ENCODE data around the gene REXO5.
"Not testable (repeated sequence)": the region's sequence is repeated elsewhere in the genome, so short reads cannot be mapped to it uniquely, and the experiment has no call there.

The REXO5 gene

GRCh38 chr16:20781697-20782096 is 24.6 kb upstream of the REXO5 start:
- H3K4me1 Mint-ChIP-seq = no peaks in the 10 kb centered on the region
- H3K27me3 Mint-ChIP-seq = no peaks in the 10 kb centered on the region
- ATAC-seq (replicated peaks) (no peak), DNase-seq (no peak)
- H3K4me3 Mint-ChIP-seq = no peak overlapping the region
- no peak overlapping the region for H3K27ac Mint-ChIP-seq
- no peaks in the 10 kb centered on the region for H3K36me3 Mint-ChIP-seq
- no peaks in the 10 kb centered on the region for H3K9me3 Mint-ChIP-seq

DNA sequence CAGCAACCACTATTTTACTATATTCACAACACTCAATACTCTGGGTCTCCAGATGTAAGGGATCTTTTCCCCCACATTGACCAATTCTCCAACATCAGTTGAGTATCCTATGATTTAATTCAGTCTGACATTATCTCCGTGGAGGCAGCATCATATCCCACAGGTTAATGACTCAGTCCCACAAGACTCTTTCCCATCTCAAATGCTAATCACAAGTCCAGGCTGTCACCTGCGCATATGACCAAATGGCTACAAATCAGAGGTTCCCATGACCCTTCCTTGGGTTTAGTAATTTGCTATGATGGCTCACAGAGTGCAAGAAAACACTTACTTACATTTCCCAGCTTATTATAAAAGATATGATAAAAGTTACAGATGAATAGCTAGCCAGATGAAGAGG is 23.9 kb upstream of the REXO5 start:
- DNase-seq = no peak
- Mint-ChIP-seq H3K36me3 (no peaks in the 10 kb centered on the region), H3K9me3 (no peaks in the 10 kb centered on the region), H3K4me3 (no peak overlapping the region), H3K4me1 (no peaks in the 10 kb centered on the region), H3K27ac (no peak overlapping the region), H3K27me3 (no peaks in the 10 kb centered on the region)
- ATAC-seq (replicated peaks) = no peak

DNA sequence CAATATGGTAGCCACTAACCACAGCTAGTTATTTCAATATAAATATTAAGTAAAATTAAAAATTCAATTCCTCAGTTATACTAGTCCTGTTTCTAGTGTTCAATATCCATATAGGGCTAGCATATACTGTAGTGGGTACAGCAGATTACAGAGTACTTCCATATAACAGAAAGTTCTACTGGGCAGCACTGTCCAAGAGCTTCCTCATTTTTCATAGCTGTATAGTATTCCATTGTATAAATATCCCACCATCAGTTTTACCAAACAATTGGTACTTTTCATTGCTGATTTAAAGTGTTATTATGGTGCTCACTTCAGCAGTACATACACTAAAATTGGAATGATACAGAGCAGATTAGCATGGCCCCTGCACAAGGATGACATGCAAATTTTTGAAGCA is 22.1 kb upstream of the REXO5 start:
- Mint-ChIP-seq H3K9me3 (no peaks in the 10 kb centered on the region), H3K27ac (no peak overlapping the region), H3K4me3 (no peak overlapping the region), H3K4me1 (no peaks in the 10 kb centered on the region), H3K36me3 (no peaks in the 10 kb centered on the region), H3K27me3 (no peaks in the 10 kb centered on the region)
- ATAC-seq (replicated peaks) = no peak
- no peak for DNase-seq

DNA sequence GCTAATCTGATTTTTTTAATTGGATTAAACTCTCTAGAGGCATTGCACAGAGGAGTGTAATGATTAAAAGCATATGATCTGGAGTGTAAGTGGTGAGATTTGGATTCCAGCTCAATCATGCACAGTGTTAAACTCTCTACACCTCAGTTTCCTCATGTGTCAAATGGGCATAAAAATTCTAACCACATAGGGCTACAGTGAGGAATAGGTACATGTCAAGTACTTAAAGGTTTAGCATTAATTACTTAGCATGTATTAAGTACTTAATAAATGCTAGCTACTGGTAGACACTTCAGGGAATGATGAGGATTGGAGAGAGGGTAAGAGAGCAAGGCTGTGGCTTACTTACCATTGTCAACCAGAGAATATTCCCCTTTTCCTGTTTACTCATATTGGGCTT is 17.2 kb upstream of the REXO5 start:
- DNase-seq (no peak), ATAC-seq (replicated peaks) (no peak)
- H3K27me3 Mint-ChIP-seq = no peaks in the 10 kb centered on the region
- no peaks in the 10 kb centered on the region for H3K4me1 Mint-ChIP-seq
- H3K36me3 Mint-ChIP-seq = no peaks in the 10 kb centered on the region
- H3K9me3 Mint-ChIP-seq = no peaks in the 10 kb centered on the region
- no peak overlapping the region for H3K27ac Mint-ChIP-seq
- H3K4me3 Mint-ChIP-seq = no peak overlapping the region

- DNase-seq (no peak), ATAC-seq (replicated peaks) (no peak)
- H3K4me3 Mint-ChIP-seq = no peak overlapping the region
- no peaks in the 10 kb centered on the region for H3K27me3 Mint-ChIP-seq
- no peaks in the 10 kb centered on the region for H3K4me1 Mint-ChIP-seq
- no peak overlapping the region for H3K27ac Mint-ChIP-seq
- no peaks in the 10 kb centered on the region for H3K9me3 Mint-ChIP-seq
- peaks cover 0 to 2% of the 10 kb centered on the region in 2 donors for H3K36me3 Mint-ChIP-seq
These were observed 14.3 kb upstream of the REXO5 start for GRCh38 chr16:20791923-20792612.

- DNase-seq (no peak), ATAC-seq (replicated peaks) (no peak)
- no peak overlapping the region for H3K4me3 Mint-ChIP-seq
- H3K4me1 Mint-ChIP-seq = no peaks in the 10 kb centered on the region
- no peaks in the 10 kb centered on the region for H3K27me3 Mint-ChIP-seq
- H3K36me3 Mint-ChIP-seq = peaks cover 2 to 3% of the 10 kb centered on the region in 2 donors
- H3K9me3 Mint-ChIP-seq = no peaks in the 10 kb centered on the region
- no peak overlapping the region for H3K27ac Mint-ChIP-seq
These were observed 8.0 kb upstream of the REXO5 start for GRCh38 chr16:20798364-20798763.

DNA sequence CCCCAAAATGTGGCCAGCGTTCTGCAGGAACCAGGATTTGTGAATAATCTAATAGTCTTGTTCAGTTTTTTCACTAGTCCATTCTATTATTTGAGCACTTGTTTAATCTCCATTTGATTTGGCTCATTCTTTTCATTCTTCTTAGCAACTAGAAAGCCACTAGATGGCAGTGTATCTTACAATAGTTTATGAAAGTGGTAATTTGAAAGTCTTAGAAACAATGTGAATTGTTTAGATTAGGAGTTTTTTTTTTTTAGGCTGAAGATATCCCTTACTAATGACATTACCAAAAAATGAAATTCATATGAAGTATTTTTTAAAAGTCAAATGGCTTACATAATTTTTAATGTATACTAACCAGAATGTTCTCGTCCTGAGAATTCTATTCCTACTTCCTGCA is 6.7 kb upstream of the REXO5 start:
- no peaks in the 10 kb centered on the region for H3K27me3 Mint-ChIP-seq
- ATAC-seq (replicated peaks) = no peak

GRCh38 chr16:20801278-20801677 is 5.0 kb upstream of the REXO5 start:
- no peaks in the 10 kb centered on the region for H3K9me3 Mint-ChIP-seq
- H3K4me1 Mint-ChIP-seq = peaks cover 3 to 8% of the 10 kb centered on the region in 2 donors
- no peak overlapping the region for H3K27ac Mint-ChIP-seq
- no peak for DNase-seq
- no peak overlapping the region for H3K4me3 Mint-ChIP-seq
- no peak for ATAC-seq (replicated peaks)
- no peaks in the 10 kb centered on the region for H3K27me3 Mint-ChIP-seq
- H3K36me3 Mint-ChIP-seq = peaks cover 2 to 3% of the 10 kb centered on the region in 2 donors

More for the DNA sequence above, 6.7 kb upstream of the REXO5 start:
- no peak overlapping the region for H3K4me3 Mint-ChIP-seq
- no peak for DNase-seq
- H3K27ac Mint-ChIP-seq = no peak overlapping the region
- H3K9me3 Mint-ChIP-seq = no peaks in the 10 kb centered on the region
- no peaks in the 10 kb centered on the region for H3K4me1 Mint-ChIP-seq
- H3K36me3 Mint-ChIP-seq = peaks cover 2 to 3% of the 10 kb centered on the region in 2 donors

DNA sequence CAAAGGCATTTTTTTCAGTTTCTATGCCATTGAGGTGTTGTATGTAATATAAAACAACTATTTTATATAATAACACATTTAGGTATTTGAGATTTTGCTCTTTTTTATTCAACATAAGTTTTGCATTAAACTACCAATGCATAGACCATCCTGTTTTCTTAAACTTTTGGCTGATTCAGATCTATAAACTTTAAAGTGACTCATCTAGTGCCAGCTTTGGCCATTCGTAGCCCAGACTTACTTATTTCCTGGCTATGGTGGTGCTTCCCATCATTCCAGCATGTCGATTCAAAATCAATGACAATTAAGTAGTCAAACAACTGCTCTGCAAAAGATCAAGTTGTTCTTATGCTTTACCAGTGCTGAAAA is 3.2 kb upstream of the REXO5 start:
- H3K4me1 Mint-ChIP-seq = peaks cover 11 to 22% of the 10 kb centered on the region in 2 donors
- H3K27ac Mint-ChIP-seq = no peak overlapping the region

GRCh38 chr16:20803561-20804214 is 2.6 kb upstream of the REXO5 start:
- H3K4me3 Mint-ChIP-seq = no peak overlapping the region
- ATAC-seq (replicated peaks) (no peak), DNase-seq (no peak)
- H3K9me3 Mint-ChIP-seq = no peaks in the 10 kb centered on the region
- no peak overlapping the region for H3K27ac Mint-ChIP-seq
- H3K27me3 Mint-ChIP-seq = no peaks in the 10 kb centered on the region
- H3K4me1 Mint-ChIP-seq = peaks cover 13 to 24% of the 10 kb centered on the region in 2 donors
- no peaks in the 10 kb centered on the region for H3K36me3 Mint-ChIP-seq

More for the DNA sequence above, 3.2 kb upstream of the REXO5 start:
- Mint-ChIP-seq H3K9me3 (no peaks in the 10 kb centered on the region), H3K4me3 (no peak overlapping the region), H3K36me3 (no peaks in the 10 kb centered on the region), H3K27me3 (no peaks in the 10 kb centered on the region)
- ATAC-seq (replicated peaks) = no peak
- no peak for DNase-seq

- H3K4me3 Mint-ChIP-seq = peak overlapping the region; percentile 95 to 99
- H3K27me3 Mint-ChIP-seq; H3K9me3 Mint-ChIP-seq; H3K36me3 Mint-ChIP-seq; ATAC-seq (replicated peaks); DNase-seq: not testable (repeated sequence)
- H3K27ac Mint-ChIP-seq = peak overlapping the region; percentile 95
- peaks cover 13 to 24% of the 10 kb centered on the region in 2 donors for H3K4me1 Mint-ChIP-seq
These were observed 601 bp upstream of the REXO5 start for GRCh38 chr16:20805684-20806167.

DNA sequence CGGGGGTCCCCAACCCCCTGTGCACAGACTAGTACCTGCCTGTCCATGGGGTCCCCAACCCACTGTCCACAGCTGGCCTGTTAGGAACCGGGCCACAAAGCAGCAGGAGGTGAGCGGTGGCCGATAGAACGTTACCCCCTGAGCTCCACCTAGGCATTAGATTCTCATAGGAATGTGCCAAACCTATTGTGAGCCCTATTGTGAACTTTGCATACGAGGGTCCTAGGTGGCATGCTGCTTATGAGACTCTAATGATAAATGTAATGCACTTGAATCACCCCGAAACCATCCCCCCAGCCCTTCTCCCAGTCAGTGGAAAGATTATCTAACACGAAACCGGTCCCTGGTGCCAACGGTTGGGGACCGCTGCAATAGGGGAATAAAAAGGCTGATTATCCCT is 1.5 kb downstream of the REXO5 start:
- Mint-ChIP-seq H3K36me3 (no peaks in the 10 kb centered on the region), H3K27me3 (no peaks in the 10 kb centered on the region), H3K9me3 (no peaks in the 10 kb centered on the region), H3K4me1 (peaks cover 13 to 24% of the 10 kb centered on the region in 2 donors), H3K27ac (no peak overlapping the region), H3K4me3 (peak overlapping the region; percentile 68 to 95)
- DNase-seq (no peak), ATAC-seq (replicated peaks) (no peak)

- Mint-ChIP-seq H3K27me3 (no peaks in the 10 kb centered on the region), H3K4me3 (no peak overlapping the region), H3K36me3 (no peaks in the 10 kb centered on the region), H3K9me3 (no peaks in the 10 kb centered on the region), H3K27ac (no peak overlapping the region), H3K4me1 (peaks cover 7 to 14% of the 10 kb centered on the region in 2 donors)
- DNase-seq (no peak), ATAC-seq (replicated peaks) (no peak)
These were observed 5.6 kb downstream of the REXO5 start for GRCh38 chr16:20811889-20812439.

GRCh38 chr16:20812510-20812909 is 6.2 kb downstream of the REXO5 start:
- ATAC-seq (replicated peaks) = no peak
- H3K27ac Mint-ChIP-seq = no peak overlapping the region

GRCh38 chr16:20814784-20815183 is 8.5 kb downstream of the REXO5 start:
- Mint-ChIP-seq H3K4me1 (no peaks in the 10 kb centered on the region), H3K36me3 (no peaks in the 10 kb centered on the region), H3K9me3 (no peaks in the 10 kb centered on the region), H3K27me3 (no peaks in the 10 kb centered on the region), H3K27ac (no peak overlapping the region), H3K4me3 (no peak overlapping the region)
- ATAC-seq (replicated peaks) = peak in 1 of 2 donors; percentile 45
- no peak for DNase-seq

More at GRCh38 chr16:20812510-20812909, 6.2 kb downstream of the REXO5 start:
- no peaks in the 10 kb centered on the region for H3K9me3 Mint-ChIP-seq
- peaks cover 4 to 8% of the 10 kb centered on the region in 2 donors for H3K4me1 Mint-ChIP-seq
- no peak overlapping the region for H3K4me3 Mint-ChIP-seq
- DNase-seq = no peak
- no peaks in the 10 kb centered on the region for H3K36me3 Mint-ChIP-seq
- H3K27me3 Mint-ChIP-seq = no peaks in the 10 kb centered on the region
